ENCODE results near the gene CCNF. TPM values are rescaled to one million over a fixed set of nuclear protein-coding genes. Genes with fewer than 3 reads are reported as not detected.
A peak's percentile ranks its signal among the peaks of the same experiment; 100 is the strongest.

Gene CCNF
- total and polyA plus RNA-seq, 12 donors: 0.71 to 5.4 (median 2.2) TPM

DNA sequence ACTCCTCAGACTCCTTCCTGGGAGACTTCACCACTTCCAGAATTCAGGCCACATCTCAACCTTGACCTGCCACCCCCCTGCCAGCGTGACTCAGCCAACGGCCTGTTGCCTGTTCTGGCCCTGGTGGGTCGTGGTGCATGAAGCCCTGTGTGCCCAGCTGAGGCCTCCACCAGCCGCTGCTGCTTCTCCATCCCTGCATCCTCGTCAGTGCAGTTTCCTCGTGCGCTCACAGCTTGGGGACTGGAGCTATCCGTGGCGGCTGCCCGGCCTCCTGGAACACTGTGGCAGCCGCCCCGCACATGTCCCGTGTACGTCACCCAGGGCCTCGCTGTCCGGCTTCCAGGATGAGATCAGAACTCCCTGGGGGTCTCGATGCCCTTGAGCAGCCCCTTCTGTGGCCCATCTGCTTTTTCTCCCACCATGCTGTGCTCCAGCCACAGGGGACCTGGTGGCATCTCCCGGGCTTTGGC lies 22.6 kb downstream of the CCNF start:
- DNase-seq: peak in 5 of 7 donors; percentile 68 to 74 (median 69)
- 73 to 96% (median 88%) methylated on average over 12 to 18 of the region's 18 CpGs for WGBS, 4 donors

DNA sequence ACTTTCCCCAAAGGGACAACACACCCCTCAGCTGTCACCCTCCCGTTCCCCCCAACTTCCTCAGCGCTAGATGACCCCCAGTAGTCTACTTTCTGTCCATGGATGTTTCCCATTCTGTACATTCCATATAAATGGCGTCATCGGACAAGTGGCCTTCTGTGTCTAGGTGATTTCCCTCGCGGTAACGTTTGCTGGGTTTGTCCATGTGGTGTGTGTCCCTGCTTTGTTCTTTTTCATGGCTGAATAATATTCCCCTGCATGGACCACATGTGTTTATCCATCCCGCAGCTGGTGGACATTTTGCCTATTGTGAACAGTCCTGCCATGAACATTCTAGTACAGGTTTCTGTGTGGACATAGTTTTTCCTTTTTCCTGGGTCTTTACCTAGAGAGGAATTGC lies 23.4 kb downstream of the CCNF start:
- TF ChIP-seq POLR2A (IDR thresholded peaks at IDR 0.05): no peak
- TF ChIP-seq, protein P1, sequence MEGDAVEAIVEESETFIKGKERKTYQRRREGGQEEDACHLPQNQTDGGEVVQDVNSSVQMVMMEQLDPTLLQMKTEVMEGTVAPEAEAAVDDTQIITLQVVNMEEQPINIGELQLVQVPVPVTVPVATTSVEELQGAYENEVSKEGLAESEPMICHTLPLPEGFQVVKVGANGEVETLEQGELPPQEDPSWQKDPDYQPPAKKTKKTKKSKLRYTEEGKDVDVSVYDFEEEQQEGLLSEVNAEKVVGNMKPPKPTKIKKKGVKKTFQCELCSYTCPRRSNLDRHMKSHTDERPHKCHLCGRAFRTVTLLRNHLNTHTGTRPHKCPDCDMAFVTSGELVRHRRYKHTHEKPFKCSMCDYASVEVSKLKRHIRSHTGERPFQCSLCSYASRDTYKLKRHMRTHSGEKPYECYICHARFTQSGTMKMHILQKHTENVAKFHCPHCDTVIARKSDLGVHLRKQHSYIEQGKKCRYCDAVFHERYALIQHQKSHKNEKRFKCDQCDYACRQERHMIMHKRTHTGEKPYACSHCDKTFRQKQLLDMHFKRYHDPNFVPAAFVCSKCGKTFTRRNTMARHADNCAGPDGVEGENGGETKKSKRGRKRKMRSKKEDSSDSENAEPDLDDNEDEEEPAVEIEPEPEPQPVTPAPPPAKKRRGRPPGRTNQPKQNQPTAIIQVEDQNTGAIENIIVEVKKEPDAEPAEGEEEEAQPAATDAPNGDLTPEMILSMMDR (IDR thresholded peaks at IDR 0.05): no peak
- no peak overlapping the region for H3K27ac ChIP-seq
- H3K4me1 ChIP-seq (replicated peaks in 1 of 2): peaks cover 0 to 14% of the 10 kb centered on the region in 2 donors
- no peaks in the 10 kb centered on the region for H3K27me3 ChIP-seq
- intact Hi-C loops (cut with DNase I): no loop called here
- no peak overlapping the region for H3K4me3 ChIP-seq
- no peak for DNase-seq
- 96 to 98% (median 97%) methylated on average over 8 of the region's 8 CpGs for WGBS, 4 donors
- H3K9me3 ChIP-seq (replicated peaks in 1 of 3): no peaks in the 10 kb centered on the region
- peaks cover 0 to 5% of the 10 kb centered on the region in 2 donors for H3K36me3 ChIP-seq (replicated peaks in 1 of 2)

More for the DNA sequence above, 22.6 kb downstream of the CCNF start:
- Histone ChIP-seq H3K9me3 (replicated peaks in 1 of 3) (no peaks in the 10 kb centered on the region), H3K27ac (peak overlapping the region in 1 of 5 donors; percentile 16), H3K27me3 (no peaks in the 10 kb centered on the region), H3K36me3 (replicated peaks in 1 of 2) (peaks cover 0 to 6% of the 10 kb centered on the region in 2 donors), H3K4me1 (replicated peaks in 1 of 2) (peaks cover 0 to 14% of the 10 kb centered on the region in 2 donors), H3K4me3 (no peak overlapping the region)
- TF ChIP-seq, protein P1 (IDR thresholded peaks at IDR 0.05): no peak
- no peak for TF ChIP-seq POLR2A (IDR thresholded peaks at IDR 0.05)
- intact Hi-C loops (cut with DNase I): no loop called here

DNA sequence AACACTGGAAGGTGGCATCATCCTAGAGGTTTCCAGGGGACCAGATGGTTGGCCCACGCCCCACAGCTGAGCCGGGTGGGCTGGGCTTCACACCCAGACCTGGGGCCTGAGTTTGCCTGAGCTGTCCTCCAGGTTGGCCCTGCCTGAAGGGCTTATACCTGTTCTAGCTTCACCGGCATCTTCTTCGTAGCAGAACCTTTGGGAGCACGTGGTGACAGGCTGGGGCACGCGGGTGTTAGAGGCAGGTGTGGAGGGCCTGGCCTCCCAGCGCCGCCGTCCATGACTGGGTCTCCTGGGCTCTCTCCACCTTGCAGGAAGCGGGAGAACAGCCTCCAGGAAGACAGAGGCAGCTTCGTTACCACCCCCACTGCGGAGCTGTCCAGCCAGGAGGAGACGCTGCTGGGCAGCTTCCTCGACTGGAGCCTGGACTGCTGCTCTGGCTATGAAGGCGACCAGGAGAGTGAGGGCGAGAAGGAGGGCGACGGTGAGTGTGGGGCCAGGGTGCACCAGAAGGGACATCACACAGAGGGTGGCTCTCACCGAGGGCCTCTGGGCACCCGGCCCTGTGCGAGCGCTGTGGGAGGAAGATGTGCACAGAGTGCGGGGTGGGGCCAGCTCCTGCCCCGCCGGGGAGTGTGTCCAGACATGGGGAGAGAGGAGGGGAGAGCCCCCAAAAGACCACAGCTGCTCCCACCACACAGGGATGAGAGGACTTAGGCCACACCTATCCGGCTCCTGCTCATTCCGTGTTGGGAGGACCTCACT lies 26.0 kb downstream of the CCNF start:
- H3K27ac ChIP-seq: no peak overlapping the region
- no peak for DNase-seq
- no peaks in the 10 kb centered on the region for H3K27me3 ChIP-seq
- no peak overlapping the region for H3K4me3 ChIP-seq
- no peaks in the 10 kb centered on the region for H3K9me3 ChIP-seq (replicated peaks in 1 of 3)
- TF ChIP-seq, protein P1 (IDR thresholded peaks at IDR 0.05): no peak
- no peak for TF ChIP-seq POLR2A (IDR thresholded peaks at IDR 0.05)
- H3K4me1 ChIP-seq (replicated peaks in 1 of 2): peaks cover 0 to 17% of the 10 kb centered on the region in 2 donors
- intact Hi-C loops (cut with DNase I): no loop called here
- WGBS, 4 donors: 94 to 96% (median 95%) methylated on average over 25 to 28 of the region's 28 CpGs
- H3K36me3 ChIP-seq (replicated peaks in 1 of 2): peaks cover 0 to 5% of the 10 kb centered on the region in 2 donors

DNA sequence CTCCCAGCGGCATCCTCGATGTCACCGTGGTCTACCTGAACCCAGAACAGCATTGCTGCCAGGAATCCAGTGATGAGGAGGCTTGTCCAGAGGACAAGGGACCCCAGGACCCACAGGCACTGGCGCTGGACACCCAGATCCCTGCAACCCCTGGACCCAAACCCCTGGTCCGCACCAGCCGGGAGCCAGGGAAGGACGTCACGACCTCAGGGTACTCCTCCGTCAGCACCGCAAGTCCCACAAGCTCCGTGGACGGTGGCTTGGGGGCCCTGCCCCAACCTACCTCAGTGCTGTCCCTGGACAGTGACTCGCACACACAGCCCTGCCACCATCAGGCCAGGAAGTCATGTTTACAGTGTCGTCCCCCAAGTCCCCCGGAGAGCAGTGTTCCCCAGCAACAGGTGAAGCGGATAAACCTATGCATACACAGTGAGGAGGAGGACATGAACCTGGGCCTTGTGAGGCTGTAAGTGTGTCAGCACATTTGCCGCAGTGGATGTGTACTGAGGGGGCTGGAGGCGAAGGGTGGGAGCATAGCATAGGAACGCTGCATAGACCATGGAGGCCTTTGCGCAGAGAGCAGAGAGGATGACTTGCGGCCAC lies 27.4 kb downstream of the CCNF start:
- Histone ChIP-seq H3K27me3 (no peaks in the 10 kb centered on the region), H3K36me3 (replicated peaks in 1 of 2) (peaks cover 0 to 5% of the 10 kb centered on the region in 2 donors), H3K4me3 (no peak overlapping the region), H3K9me3 (replicated peaks in 1 of 3) (no peaks in the 10 kb centered on the region), H3K27ac (no peak overlapping the region), H3K4me1 (replicated peaks in 1 of 2) (peaks cover 0 to 17% of the 10 kb centered on the region in 2 donors)
- TF ChIP-seq POLR2A (IDR thresholded peaks at IDR 0.05): no peak
- TF ChIP-seq, protein P1 (IDR thresholded peaks at IDR 0.05): no peak
- DNase-seq: no peak
- WGBS, 4 donors: 94 to 99% (median 95%) methylated on average over 12 to 21 of the region's 21 CpGs
- intact Hi-C loops (cut with DNase I): no loop called here
